GOT3 (cell line): ENCODE data around the gene FCN2.

ENCODE experiments used
- DNase-seq: peaks from one replicate; lab custom pipeline; 2025; ENCODE audit warnings: mixed read lengths; lab: John Stamatoyannopoulos, UW

FCN2 gene

DNA sequence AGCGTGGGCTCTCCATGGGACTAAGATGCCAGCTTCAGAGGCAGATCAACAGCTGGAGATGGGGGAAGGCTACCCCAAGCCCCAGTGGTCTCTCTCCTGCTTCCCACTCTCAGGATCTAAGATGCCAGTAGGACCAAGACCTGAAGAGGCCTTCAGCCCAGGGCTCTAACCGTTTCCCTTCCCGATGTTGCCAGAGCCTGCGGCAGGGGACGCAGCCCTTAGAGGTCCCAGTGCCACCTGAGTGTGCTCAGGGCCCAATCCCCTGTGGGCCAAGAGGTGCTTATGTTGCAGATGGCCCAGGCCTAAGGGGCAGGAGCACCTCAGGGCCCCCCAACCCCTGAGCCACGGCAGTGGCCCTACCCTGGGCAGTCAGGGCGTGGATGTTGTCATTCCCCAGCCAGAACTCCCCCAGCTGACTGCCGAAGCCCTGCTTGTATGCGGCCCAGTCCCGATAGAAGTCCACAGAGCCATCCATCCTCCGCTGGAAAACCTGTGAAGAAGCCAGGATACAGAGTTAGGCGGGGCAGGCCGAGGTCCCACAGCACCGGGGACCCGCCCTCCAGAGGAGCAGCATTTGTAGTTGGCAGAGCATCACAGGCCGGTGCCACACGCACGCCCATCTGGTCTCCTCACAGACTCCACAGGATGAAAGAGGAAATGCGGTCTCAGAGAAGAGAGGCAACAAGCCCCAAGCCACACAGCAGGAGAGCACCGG is 31.7 kb downstream of the FCN2 start:
- DNase-seq, result no peak

DNA sequence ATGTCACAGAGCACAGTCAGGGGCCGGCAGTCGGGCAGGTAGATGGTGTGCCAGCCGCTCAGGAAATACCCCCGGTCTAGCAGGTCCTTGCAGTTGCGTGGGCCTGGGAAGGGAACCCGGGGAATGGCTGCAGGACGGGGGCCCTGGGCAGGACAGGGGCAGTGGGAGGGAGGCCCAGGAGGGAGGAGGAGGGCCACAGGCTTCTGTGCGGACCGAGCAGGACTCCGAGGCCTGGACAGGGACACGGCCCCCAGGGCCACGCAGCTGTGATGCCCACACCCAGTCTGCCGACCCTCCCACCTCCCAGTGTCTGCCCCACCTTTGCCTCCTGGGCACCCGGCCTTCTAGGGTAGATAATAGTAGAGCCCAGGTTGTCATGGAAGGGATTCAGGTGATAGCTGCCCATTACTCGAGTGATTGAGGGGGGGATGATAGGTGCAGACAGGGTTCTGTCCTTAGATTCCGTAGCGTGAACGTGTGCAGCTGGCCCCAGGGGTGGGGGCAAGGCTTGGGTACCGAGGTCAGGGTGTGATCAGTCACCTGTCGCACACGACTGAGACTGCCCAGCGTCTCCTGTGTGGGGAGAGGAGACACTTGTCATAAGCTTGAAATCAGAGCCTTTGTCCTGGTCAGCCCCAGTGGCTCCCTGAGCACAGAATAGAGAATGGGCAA is 32.6 kb downstream of the FCN2 start:
- DNase-seq, result no peak

DNA sequence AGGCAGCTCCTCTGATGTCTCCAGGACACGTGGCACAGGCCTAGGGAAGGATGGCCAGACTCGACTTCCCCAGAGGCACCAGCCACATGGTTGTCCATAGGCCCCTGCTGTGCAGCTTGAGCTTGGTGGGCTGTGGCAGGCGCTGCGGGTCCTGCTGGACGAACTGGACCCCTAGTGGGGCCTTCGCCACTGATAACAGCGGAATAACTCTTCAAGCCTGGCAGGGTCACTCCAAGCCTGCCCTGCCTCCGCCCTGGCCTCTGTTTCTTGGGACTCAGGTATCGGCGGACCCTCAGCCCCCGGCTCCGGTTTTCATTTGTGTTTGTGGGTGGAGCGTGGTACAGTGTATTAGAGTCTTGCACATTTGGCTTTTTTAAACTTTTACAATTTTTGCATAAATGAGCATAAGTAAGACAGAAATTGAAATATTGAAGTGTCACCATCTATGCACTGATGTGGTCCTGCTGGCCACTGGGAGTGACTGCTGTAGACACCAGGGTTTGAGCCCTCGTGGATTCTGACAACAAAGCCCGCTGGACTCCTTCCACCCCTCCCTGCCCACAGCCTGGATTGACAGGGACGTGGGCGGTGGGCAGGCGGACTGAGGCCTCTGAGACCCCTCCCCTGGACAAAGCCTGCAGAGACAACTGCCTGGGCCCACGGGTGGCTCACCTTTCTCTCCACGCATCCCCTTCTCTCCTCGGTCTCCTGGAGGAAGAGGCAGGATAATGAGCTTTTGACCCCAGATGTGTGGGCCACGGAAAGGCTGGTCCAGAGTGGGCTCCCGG is 33.3 kb downstream of the FCN2 start:
- DNase-seq, result no peak

DNA sequence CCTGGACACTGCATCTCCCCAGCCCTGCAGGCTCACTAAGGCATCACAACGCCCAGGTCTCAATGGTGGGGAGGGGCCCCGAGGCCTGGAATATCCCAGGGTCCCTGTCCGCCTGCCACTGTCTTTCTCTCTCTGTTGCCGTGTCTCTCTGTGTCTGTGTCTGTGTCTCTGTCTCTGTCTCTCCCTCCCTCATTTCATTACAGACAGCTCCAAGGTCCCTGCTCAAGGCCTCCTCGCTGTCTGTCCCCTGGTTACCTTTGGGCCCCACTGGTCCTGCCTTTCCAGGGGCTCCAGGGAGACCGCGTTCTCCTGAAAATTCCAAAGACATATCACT is 33.9 kb downstream of the FCN2 start:
- no peak for DNase-seq

DNA sequence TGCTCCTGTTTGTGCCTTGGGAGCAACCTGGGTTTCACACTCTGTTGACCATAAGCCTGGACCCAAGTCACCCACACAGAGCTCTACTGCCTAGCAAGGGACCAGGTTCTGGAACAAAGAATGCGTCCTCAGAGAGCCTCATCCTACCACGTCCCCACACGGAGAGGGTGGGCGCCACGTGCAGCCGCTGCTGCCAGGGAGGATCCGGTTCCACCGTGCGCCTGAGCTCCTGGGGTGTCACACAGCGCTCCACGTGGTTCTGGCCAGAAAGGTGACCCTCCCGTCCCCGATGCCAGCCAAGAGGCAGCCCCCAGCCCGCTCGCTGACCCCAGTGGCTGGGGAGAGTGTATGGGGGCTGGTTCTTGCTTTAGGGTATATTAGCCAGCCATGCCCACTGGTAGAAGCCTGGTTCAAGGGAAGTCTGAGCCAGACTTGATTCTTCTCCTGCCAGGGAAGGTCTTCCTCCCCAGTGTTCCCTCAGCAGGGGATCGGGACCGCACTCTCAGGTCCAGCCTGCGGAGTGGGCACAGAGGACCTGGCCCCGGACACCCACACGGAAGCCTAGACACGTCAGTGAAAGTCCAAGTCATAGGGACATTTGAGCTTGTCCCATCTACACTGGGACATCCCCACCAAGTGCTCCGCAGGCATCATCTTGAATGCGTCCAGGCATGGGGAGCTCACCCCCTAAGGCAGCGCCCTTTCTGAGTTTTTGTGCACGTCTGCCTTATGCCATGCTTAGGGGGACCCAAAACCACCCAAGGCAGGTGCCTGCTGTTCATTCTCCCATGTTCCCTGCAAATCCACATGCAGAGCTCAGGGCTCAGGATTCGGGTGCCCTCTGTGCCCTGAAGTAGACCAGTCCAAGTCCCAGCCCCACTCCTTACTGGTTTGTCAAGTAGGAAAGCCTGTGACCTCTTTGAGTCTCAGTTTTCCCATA is 34.7 kb downstream of the FCN2 start:
- no peak for DNase-seq

DNA sequence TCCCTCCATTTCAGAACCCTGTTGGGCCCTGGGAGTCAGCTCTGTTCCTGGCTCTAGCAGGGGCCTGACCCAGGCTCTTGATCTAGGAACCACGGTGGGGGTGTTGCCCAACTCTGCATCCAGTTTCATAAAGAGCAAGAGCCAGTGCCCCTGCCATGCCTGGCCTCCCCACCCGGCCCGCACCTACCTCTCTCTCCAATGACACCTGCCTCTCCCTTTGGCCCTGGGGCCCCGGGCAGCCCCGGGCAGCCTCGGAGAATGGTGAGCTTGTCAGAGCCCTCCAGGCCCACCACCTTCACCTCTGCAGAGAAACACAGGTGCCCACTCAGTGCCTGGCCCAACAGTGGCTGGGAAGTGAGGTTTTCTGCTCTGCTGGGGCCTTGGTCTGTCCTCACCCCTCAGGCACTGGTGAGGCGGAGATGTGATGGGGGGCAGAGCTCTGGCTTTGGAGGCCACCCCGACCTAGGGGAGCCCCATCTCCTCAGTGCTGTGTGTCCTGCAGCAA is 35.6 kb downstream of the FCN2 start:
- no peak for DNase-seq

DNA sequence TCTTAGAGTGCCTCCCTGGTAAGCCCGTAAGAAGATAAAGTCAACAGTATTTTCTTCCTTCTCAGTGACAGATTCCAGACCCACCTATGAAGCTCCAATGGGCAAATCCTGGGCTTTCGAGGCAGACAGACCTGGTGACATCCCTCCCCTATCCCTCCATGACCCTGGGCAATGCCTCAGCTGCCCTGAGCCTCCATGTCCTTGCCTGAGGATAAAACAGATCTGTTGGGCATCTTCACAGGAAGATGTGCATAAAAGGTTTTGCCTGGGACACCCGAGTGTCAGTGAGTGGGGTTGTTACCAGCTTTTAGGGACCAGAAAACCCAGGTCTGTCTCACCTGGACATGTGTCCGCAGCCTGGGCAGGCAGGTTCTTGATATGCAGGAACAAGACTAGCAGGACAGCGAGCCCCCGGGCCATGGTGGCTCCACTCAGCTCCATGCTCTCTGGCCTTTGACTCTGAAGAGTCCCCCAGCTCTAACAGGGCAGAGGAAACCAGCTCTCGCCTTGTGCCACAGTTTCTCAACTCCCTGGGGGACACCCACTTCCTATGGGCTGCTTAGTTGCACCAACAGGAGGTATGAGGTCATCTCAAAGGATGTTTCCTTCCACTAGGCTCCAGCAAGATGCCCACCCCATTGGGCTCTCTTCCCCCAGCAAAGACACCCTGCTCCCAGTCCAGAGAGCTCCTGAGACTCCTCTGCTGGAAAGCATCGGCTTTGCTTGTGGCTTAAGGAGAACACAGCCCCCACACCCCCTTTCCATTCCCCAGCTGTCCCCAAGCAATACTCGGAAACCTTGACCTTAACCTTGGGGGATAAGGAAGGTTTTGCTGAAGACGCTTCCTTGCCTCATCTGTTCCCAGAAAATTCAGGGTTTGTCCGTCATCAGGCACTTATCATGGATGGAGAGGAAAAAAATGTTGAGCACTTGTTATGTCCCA is 37.1 kb downstream of the FCN2 start, which contains the start of gene FCN1:
Gene FCN1, minus strand, starts transcription at position 482 of the 943 bp plus-strand sequence. Its CDS starts 41 bp downstream, at position 441.
- no peak for DNase-seq

DNA sequence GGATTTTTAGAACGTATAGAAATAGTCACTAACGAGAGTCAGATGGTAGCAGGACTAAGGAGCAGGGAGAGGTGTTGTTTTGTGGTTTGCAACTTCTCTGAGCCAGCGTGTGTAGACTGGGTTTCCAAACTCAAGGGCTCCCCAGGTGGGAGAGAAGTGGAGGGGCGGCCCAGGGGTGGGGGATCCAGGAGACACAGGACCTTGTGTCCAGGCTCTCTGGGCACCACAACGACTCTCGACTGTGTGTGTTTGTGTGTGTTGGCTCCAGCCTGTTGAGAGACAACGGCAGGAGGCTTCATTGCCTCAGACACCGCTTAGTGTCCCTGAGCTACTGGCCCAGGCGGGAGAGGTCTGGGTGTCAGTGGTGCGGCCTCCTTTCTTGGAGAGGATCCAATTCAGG is 38.0 kb downstream of the FCN2 start:
- DNase-seq, result no peak

DNA sequence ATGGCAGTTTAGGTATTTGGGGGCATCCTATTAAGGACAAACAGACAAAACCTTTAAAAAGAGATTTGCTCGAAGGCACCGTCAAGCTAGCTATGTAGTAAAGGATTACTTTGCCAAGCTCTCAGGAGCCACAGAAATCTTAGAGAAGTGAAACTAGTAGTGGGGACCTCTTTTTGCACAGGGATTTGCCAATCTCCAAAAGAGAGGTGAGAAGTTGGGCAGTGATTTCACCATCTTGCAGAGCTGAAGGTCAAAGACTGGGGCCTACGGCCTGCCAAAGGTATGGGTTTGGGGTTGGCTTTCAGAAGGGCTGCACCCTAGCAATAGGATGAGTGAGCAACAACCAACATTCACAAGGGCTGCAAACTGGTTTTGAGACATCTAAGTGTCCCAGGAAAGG is 38.7 kb downstream of the FCN2 start:
- no peak for DNase-seq

DNA sequence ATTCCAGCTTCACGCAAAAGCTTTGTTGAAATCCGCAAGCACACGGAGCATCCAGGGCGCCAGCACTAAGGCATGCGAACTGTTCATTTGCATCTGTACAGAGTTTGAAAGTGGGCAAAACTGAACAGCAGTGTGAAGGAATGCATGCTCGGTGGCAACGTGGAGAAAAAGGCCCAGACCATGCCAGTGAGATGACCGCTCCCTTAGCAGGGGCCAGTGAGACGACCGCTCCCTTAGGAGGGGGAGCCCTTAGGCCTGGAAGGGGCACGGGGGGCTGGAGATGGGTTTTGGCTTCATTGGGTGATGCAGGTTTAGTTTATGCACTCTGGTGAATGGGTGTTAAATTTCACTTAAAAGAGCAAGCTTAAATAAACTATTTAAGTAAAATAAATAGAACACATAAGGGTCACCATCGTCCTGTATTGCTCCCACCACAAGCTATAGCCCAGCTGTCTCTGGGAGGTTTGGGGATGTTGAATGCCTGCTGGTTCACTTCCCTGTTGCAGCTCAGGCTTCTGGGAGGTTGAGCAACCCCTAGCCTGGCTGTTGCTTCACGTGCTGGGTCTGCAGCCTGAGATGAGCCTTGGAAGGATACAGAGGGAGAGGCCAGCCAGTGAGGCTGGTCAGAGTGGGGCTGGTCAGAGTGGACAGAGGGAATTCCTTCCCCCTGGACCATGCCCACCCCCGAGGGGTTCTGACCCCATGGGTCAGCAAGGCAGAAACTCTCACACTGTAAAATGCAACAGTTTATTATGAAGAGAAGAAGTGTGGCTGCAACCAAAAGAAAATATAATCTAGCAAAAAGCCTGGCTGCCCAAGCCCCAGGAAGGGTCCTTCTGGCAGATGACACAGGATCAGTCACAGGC is 41.7 kb downstream of the FCN2 start:
- no peak for DNase-seq

DNA sequence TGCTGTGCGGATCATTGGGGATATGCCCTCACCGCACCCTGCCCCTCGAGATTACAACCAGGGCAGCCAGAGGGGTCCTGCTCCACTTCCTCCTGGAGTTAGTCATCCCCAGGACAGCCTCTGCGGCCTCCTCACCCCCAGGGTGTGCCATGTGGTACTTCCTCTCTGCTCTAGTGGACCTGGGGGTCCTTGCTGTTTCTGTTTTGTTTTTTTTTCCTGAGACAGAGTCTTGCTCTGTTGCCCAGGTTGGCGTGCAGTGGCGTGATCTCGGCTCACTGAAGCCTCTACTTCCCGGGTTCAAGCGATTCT is 42.3 kb downstream of the FCN2 start:
- DNase-seq, result no peak

DNA sequence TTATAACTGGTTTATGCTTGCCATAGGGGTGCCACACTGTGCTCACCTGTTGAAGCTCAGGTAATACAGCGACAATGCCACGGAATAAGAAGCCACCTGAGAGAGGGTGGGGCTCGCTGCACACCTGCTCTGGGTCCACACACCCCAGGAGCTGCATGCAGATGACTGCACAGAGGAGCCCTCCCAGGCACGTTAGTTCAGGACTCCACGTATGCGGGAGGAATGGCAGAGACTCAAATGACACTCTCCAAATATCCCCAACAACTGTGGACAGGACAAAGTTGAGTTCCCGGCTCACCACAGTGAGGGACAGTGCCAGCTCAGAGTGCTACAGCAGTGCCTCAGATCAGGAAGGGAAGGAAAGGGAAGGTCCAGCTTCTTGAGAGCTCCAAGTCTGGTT is 42.9 kb downstream of the FCN2 start:
- DNase-seq, result no peak

DNA sequence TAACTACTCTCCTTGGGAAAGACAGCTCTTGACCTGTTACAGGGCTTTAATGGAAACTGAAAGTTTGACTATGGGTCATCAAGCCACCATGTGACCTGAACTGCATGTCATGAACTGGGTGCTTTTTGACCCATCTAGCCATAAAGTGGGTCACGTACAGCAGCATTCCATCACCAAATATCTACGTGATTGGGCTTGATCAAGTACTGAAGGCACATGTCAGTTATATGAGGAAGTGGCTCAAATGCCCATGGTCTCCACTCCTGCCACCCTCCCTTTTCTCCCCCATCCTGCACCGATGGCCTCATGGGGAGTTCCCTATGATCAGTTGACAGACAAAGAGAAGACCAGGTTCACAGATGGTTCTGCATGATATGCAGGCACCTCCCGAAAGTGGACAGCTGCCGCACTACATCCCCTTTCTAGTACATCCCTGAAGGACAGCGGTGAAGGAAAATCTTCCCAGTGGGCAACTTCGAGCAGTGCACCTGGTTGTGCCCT is 44.5 kb downstream of the FCN2 start:
- DNase-seq, result no peak

DNA sequence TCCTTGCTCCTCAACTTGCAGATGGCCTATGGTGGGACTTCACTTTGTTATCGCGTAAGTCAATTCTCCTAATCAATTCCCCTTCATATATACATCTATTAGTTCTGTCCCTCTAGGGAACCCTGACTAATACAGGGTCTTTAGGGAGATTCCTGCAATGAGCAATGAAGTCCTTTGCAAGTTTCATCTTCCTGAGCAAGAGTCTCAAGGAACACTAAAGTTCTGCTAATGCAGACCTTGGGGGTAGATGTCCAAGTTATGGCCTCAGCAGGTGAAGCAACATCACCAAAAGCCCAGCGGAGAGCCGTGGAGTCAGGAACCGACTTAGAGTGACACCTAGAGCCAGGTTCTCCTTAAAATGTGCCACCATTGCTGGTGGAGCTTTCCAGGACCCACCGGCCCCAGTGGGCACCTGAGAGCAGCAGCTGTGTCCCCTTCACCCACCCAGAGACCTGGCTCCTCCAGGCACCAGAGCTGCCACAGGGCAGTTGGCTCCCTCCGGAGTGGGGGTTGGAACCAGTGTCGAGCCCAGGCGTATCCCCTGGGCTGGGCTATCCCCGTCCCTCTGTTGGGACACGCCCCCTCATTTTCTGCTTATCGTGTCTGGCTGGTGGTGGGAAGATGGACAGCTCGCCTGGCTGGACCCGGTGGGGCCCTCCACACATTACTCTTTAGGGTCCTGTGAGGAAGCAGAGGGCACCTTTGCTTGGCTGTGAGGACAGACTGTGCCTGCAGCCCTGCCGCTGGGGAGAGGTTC is 48.0 kb downstream of the FCN2 start:
- no peak for DNase-seq

DNA sequence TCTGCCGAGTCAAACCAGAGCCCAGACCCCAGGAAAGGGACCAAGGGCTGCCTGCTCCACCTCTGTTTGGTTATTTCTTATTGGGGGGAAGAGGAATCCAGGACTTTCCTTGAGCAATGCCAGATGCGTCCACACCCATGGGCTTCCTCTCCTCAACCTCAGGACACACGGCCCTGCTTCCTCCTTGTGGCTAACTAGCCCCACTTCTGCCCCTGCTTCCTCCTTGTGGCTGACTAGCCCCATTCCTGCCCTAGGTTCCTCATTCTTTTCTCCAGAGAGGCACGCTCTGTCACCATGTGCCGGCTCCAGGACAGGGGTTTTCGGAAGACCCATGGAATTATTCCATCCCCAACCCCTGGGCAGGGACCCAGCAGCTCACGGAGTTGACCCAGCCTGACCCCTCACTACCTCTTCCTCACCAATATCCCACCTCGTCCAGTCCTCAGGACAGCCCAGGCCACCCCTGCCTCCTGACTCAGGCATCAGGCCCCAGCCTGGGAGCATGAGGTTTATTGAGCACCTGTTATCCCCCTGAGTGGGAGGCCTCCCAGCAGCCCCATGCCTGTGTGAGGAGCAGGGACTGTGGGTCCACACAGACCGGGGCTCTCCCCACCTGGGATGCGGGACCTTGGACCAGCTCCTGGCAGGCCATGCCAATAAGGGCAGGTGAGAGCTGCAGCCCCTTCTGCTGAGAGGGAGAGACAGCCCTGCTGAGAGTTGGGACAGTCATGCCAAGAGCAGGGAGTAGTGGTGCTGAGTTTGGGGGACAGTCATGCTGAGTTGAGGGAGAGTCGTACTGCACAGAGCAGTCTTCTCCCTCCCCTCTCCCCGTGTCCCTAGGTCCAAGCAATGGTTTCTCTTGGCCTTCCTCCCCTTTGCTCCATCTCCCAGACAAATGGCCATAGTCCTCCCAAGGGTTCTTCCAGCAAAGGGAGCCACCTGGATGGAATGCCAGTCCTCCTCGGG is 48.9 kb downstream of the FCN2 start:
- DNase-seq, result no peak

DNA sequence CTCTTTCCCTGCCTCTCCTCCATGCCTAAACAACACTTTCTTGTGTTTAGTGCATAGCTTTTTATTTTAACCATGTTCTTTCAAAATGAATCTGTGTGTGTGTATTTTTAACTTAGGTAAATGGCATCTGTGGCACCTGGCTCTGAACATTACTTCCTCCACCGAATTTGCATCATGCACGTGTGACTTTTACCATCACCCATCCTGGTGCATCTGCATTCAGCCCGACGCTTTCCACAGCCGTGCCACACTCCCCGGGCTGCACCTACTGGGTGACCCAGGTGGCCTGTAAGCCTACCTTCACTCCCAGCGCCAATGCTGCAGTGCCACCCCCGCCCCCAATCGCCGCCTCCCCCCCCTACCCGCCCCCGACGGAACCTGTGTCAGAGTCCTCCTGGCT is 49.8 kb downstream of the FCN2 start:
- DNase-seq, result no peak

DNA sequence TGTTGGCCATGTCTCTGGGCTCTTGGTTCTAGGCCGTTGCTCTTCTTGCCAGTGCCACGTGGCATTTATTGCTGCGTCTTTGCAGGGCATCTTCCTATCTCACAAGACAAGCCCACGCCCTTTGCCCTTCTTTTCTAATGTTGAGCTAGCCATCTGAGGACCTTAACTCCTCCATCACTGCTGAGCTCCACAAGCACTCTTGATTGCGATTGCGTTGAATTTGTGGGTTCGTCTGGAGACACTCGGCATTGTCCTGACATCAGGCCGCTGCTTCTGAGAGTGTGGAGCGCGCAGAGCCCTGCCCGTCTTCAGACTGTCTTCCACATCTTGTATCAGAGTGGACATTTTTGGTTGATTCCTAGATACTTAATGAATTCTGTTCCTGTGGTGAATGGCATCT is 51.6 kb downstream of the FCN2 start:
- DNase-seq, result no peak

DNA sequence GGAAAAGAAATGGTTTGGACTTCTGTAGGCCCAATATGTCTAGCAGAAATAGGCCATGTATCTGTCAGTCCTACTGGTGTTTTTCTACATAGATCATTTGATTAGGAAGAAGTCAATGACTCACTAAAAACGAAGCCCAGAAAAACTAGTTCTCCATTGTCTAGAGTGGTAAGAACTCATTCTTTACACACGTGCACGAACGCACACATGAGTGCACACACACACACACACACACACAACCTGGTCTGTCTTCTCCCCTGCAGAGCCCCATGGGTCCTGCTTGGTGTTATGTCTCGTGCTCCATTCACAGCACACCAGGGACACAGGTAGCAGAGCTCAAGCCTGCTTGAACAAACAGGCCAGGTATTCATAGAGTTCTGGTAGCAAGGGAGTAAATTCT is 52.0 kb downstream of the FCN2 start:
- no peak for DNase-seq
